NCI-H460 (cell line): ENCODE data around the gene RGPD3. TPM values are rescaled to one million over a fixed set of nuclear protein-coding genes. Genes with fewer than 3 reads are reported as not detected.

ENCODE experiments used
- DNase-seq: peaks from one replicate; pipeline ENCODE4 v3.0.0-alpha.2; 2016; ENCODE audit warnings: low read depth; ENCODE audit errors: extremely low read depth
- total RNA-seq: library from RNA; depleted of rRNA; stranded (reverse); fragments of >200 nt; shearing (Covaris generic); gene quantifications from 2 replicates; pipeline ENCODE4 v1.2.3, GENCODE V29; 2014; rRNA removed

Gene RGPD3
- total RNA-seq, 1 experiment from 2014 or later: 0.05 TPM

GRCh38 chr2:106344302-106344701 is 123.9 kb downstream of the RGPD3 start:
- DNase-seq: no peak

GRCh38 chr2:106343274-106343673 is 124.9 kb downstream of the RGPD3 start:
- DNase-seq: no peak

GRCh38 chr2:106342831-106343251 is 125.4 kb downstream of the RGPD3 start:
- no peak for DNase-seq

GRCh38 chr2:106341666-106342065 is 126.5 kb downstream of the RGPD3 start:
- no peak for DNase-seq

Other genes with a start within 250 kb of the RGPD3 start
- gene CD8B2, start 19.0 kb upstream of the RGPD3 start, total RNA-seq: not detected in 2 replicates